Activated T-helper 1 cell treated with anti-CD3 and anti-CD28 coated beads, Interleukin-12 subunit alpha, Interleukin-12 subunit beta, Interleukin-2, Interleukin-4 antibody, amounts not matched to agents 30 ng/mL and 10 ng/mL and 1 ng/mL, durations not matched to agents 14 hours and 24 hours and 36 hours (primary cell): ENCODE data around the gene NANOS1. TPM values are rescaled to one million over a fixed set of nuclear protein-coding genes. Genes with fewer than 3 reads are reported as not detected.

ENCODE experiments used
- DNase-seq: peaks from one replicate; pipeline ENCODE4 v3.0.0; 2021; ENCODE audit warnings: low spot score
- H3K27ac Mint-ChIP-seq: one replicate; pipeline ENCODE4 v1.8.0; 2021; ENCODE audit warnings: mild to moderate bottlenecking, mixed read lengths
- H3K27me3 Mint-ChIP-seq: one replicate; pipeline ENCODE4 v1.8.0; 2022; ENCODE audit warnings: mild to moderate bottlenecking, moderate library complexity, mixed read lengths; ENCODE audit not compliant: insufficient read depth
- H3K36me3 Mint-ChIP-seq: one replicate; pipeline ENCODE4 v1.8.0; 2021; ENCODE audit warnings: low read depth, mixed read lengths
- H3K4me1 Mint-ChIP-seq: one replicate; pipeline ENCODE4 v1.8.0; 2021; ENCODE audit warnings: low read depth, mixed read lengths
- H3K4me3 Mint-ChIP-seq: one replicate; pipeline ENCODE4 v1.8.0; 2021; ENCODE audit warnings: mild to moderate bottlenecking, moderate library complexity, mixed read lengths
- H3K9me3 Mint-ChIP-seq: one replicate; pipeline ENCODE4 v1.8.0; 2021; ENCODE audit warnings: mixed read lengths
- intact Hi-C: fragments of 100-400 bp; cut with micrococcal nuclease; formaldehyde crosslinking; loops from one replicate; pipeline ENCODE4 v1.15.1; 2024
- total RNA-seq: library from RNA; stranded (reverse); gene quantifications from 2 replicates; pipeline ENCODE4 v1.2.3, GENCODE V29; 2022

The NANOS1 gene
- total RNA-seq, 1 donor from 2014 or later = 1.0 TPM

GRCh38 chr10:118995739-118996138 lies 33.8 kb upstream of the NANOS1 start:
- intact Hi-C loops = no loop called here
- Mint-ChIP-seq H3K4me1 (no peaks in the 10 kb centered on the region), H3K9me3 (no peaks in the 10 kb centered on the region), H3K4me3 (no peak overlapping the region), H3K27ac (no peak overlapping the region), H3K27me3 (peaks cover 34% of the 10 kb centered on the region), H3K36me3 (no peaks in the 10 kb centered on the region)
- DNase-seq = no peak

GRCh38 chr10:118997379-118997778 lies 32.1 kb upstream of the NANOS1 start:
- no peak for DNase-seq
- intact Hi-C loops = no loop called here
- H3K9me3 Mint-ChIP-seq = no peaks in the 10 kb centered on the region
- H3K27me3 Mint-ChIP-seq = peaks cover 27% of the 10 kb centered on the region
- H3K4me1 Mint-ChIP-seq = no peaks in the 10 kb centered on the region
- no peaks in the 10 kb centered on the region for H3K36me3 Mint-ChIP-seq
- H3K4me3 Mint-ChIP-seq = no peak overlapping the region
- no peak overlapping the region for H3K27ac Mint-ChIP-seq

- Mint-ChIP-seq H3K4me3 (no peak overlapping the region), H3K36me3 (no peaks in the 10 kb centered on the region), H3K9me3 (no peaks in the 10 kb centered on the region), H3K27ac (no peak overlapping the region), H3K27me3 (peaks cover 22% of the 10 kb centered on the region), H3K4me1 (no peaks in the 10 kb centered on the region)
- intact Hi-C loops = no loop called here
- DNase-seq = no peak
These were observed 31.3 kb upstream of the NANOS1 start for GRCh38 chr10:118998183-118998582.

- H3K36me3 Mint-ChIP-seq = no peaks in the 10 kb centered on the region
- no peak overlapping the region for H3K27ac Mint-ChIP-seq
- intact Hi-C loops = no loop called here
- H3K9me3 Mint-ChIP-seq = no peaks in the 10 kb centered on the region
- H3K4me1 Mint-ChIP-seq = no peaks in the 10 kb centered on the region
- no peak for DNase-seq
- H3K27me3 Mint-ChIP-seq = peaks cover 15% of the 10 kb centered on the region
- no peak overlapping the region for H3K4me3 Mint-ChIP-seq
These were observed 27.6 kb upstream of the NANOS1 start for GRCh38 chr10:119001717-119002500.

GRCh38 chr10:119003572-119004289 lies 25.8 kb upstream of the NANOS1 start:
- intact Hi-C loops = no loop called here
- no peak for DNase-seq
- Mint-ChIP-seq H3K27me3 (peaks cover 9% of the 10 kb centered on the region), H3K4me3 (no peak overlapping the region), H3K36me3 (no peaks in the 10 kb centered on the region), H3K4me1 (no peaks in the 10 kb centered on the region), H3K9me3 (no peaks in the 10 kb centered on the region), H3K27ac (no peak overlapping the region)

GRCh38 chr10:119005362-119006043 lies 24.0 kb upstream of the NANOS1 start:
- Mint-ChIP-seq H3K4me3 (no peak overlapping the region), H3K27ac (no peak overlapping the region), H3K9me3 (no peaks in the 10 kb centered on the region), H3K36me3 (no peaks in the 10 kb centered on the region), H3K4me1 (no peaks in the 10 kb centered on the region), H3K27me3 (peaks cover 8% of the 10 kb centered on the region)
- no peak for DNase-seq
- intact Hi-C loops = no loop called here

DNA sequence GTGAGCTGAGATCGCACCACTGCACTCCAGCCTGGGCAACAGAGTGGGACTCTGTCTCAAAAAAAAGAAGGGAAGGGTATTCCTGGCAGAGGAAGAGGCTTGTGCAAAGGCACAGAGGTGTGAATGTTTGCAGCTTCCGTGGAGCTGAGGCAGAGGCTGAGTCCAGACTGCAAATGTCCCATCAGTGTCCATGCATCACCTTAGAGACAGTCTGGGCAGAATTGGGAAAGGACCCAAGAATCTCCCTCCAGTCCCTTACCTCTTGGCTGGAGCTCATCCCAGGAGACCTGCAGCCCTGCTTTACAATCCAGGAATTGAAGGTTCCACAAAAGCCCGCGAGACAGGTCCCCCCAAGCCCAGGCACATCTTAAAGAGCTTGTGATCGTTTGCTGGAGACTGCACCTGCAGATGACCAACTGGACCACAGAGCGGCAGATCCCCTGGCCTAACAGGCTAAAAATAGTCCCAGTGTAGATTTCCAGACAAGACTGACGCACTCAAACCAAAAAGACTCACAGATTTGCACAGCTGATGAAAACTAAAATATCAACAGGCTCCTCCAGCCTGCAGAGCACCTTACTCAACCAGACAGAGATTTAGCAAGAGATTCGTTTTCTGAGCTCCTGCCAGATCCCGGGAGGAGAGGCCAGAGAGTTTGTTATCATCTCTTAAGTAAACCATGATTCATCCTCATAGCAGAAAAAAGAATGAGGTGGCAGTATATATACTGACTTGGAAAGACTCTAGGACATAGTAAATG lies 22.9 kb upstream of the NANOS1 start:
- peaks cover 10% of the 10 kb centered on the region for H3K27me3 Mint-ChIP-seq
- H3K4me3 Mint-ChIP-seq = no peak overlapping the region
- intact Hi-C loops = no loop called here
- no peaks in the 10 kb centered on the region for H3K36me3 Mint-ChIP-seq
- H3K4me1 Mint-ChIP-seq = no peaks in the 10 kb centered on the region
- H3K9me3 Mint-ChIP-seq = no peaks in the 10 kb centered on the region
- no peak overlapping the region for H3K27ac Mint-ChIP-seq
- DNase-seq = no peak

GRCh38 chr10:119007211-119007574 lies 22.3 kb upstream of the NANOS1 start:
- Mint-ChIP-seq H3K27ac (no peak overlapping the region), H3K4me1 (no peaks in the 10 kb centered on the region), H3K27me3 (peaks cover 10% of the 10 kb centered on the region), H3K9me3 (no peaks in the 10 kb centered on the region), H3K4me3 (no peak overlapping the region), H3K36me3 (no peaks in the 10 kb centered on the region)
- no peak for DNase-seq
- intact Hi-C loops = no loop called here

DNA sequence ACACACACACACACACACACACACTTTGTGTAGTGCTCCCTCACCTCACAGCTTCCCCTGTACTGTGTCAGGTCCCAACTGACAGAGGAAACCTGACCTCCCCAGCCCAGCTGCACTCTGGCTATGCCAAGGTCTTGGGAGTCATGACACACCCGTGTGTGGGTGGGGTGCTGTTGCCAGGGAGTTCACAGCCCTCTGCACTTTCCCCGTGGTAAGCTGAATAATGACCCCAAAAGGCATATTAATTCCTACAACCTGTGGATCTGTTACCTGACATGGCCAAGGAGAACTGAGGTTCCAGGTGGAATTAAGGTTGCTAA lies 8.9 kb upstream of the NANOS1 start:
- no peaks in the 10 kb centered on the region for H3K4me1 Mint-ChIP-seq
- no peak overlapping the region for H3K27ac Mint-ChIP-seq
- DNase-seq = no peak
- intact Hi-C loops = no loop called here
- H3K27me3 Mint-ChIP-seq = peaks cover 16% of the 10 kb centered on the region
- no peaks in the 10 kb centered on the region for H3K36me3 Mint-ChIP-seq
- no peaks in the 10 kb centered on the region for H3K9me3 Mint-ChIP-seq
- H3K4me3 Mint-ChIP-seq = no peak overlapping the region

GRCh38 chr10:119022846-119023552 lies 6.5 kb upstream of the NANOS1 start:
- Mint-ChIP-seq H3K36me3 (no peaks in the 10 kb centered on the region), H3K4me1 (no peaks in the 10 kb centered on the region), H3K27me3 (peaks cover 15% of the 10 kb centered on the region), H3K27ac (no peak overlapping the region), H3K4me3 (no peak overlapping the region), H3K9me3 (no peaks in the 10 kb centered on the region)
- DNase-seq = no peak
- intact Hi-C loops = no loop called here

- intact Hi-C loops = no loop called here
- no peak overlapping the region for H3K4me3 Mint-ChIP-seq
These were observed 6.0 kb upstream of the NANOS1 start for GRCh38 chr10:119023553-119023868.

DNA sequence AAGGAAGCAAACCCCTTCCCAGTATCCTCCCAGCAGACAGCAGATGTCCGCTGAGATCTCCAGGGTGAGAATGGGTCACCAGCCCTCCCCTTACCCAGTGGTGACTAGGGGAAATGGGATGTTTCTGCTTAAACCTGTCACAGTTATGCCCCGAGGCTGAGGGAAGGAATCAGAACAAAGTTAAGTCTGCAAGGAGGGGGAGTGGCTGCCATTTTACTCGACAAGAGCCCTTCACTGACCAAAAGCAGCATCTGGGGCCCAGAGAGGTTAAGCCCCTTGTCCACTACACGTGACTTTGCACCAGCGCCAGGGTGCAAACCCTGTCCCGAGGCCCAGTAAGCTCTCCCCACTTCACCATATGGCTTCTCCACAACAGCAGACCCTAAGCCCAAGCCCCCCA lies 4.6 kb upstream of the NANOS1 start:
- Mint-ChIP-seq H3K27me3 (peaks cover 15% of the 10 kb centered on the region), H3K4me1 (no peaks in the 10 kb centered on the region), H3K4me3 (no peak overlapping the region), H3K9me3 (no peaks in the 10 kb centered on the region), H3K36me3 (no peaks in the 10 kb centered on the region), H3K27ac (no peak overlapping the region)
- no peak for DNase-seq
- intact Hi-C loops = no loop called here

More at GRCh38 chr10:119023553-119023868, 6.0 kb upstream of the NANOS1 start:
- Mint-ChIP-seq H3K27ac (no peak overlapping the region), H3K9me3 (no peaks in the 10 kb centered on the region), H3K4me1 (no peaks in the 10 kb centered on the region), H3K36me3 (no peaks in the 10 kb centered on the region), H3K27me3 (peaks cover 19% of the 10 kb centered on the region)
- no peak for DNase-seq
